Activated B cell treated with CpG ODN at 0.5 μM for 24 hours (primary cell): ENCODE measurements around the gene GPC1. TPM values are rescaled to one million over a fixed set of nuclear protein-coding genes. Genes with fewer than 3 reads are reported as not detected.

ENCODE experiments used
- ATAC-seq: fragments of 200-7000 bp; cut with Tn5 transposase; one replicate; pipeline ENCODE4 v1.10.0; 2021; ENCODE audit warnings: low read depth, mild to moderate bottlenecking, moderate library complexity
- CTCF ChIA-PET: fragments of 350-600 bp; sonication (Branson Sonifier 250); formaldehyde crosslinking; loops from one replicate; lab custom pipeline; 2021; ENCODE audit warnings: antibody characterized with exemption; lab: Charles Lee
- POLR2A ChIA-PET: fragments of 350-600 bp; sonication (Branson Sonifier 250); formaldehyde crosslinking; loops from one replicate; lab custom pipeline; 2021; ENCODE audit warnings: antibody characterized with exemption; lab: Charles Lee
- DNase-seq: peaks from one replicate; pipeline ENCODE4 v3.0.0; 2022
- H3K27ac Mint-ChIP-seq: one replicate; pipeline ENCODE4 v1.8.0; 2020; ENCODE audit warnings: mixed read lengths
- H3K27me3 Mint-ChIP-seq: one replicate; pipeline ENCODE4 v1.8.0; 2021; ENCODE audit warnings: mixed read lengths
- H3K36me3 Mint-ChIP-seq: one replicate; pipeline ENCODE4 v1.8.0; 2021; ENCODE audit warnings: low read depth, mixed read lengths
- H3K4me1 Mint-ChIP-seq: one replicate; pipeline ENCODE4 v1.8.0; 2021; ENCODE audit warnings: mixed read lengths
- H3K4me3 Mint-ChIP-seq: one replicate; pipeline ENCODE4 v1.8.0; 2020; ENCODE audit warnings: mild to moderate bottlenecking, mixed read lengths
- H3K9me3 Mint-ChIP-seq: one replicate; pipeline ENCODE4 v1.8.0; 2020; ENCODE audit warnings: mixed read lengths
- intact Hi-C: fragments of 100-400 bp; cut with micrococcal nuclease; formaldehyde crosslinking; loops from one replicate; pipeline ENCODE4 v1.15.1; 2024
- total RNA-seq: library from RNA; stranded (reverse); gene quantifications from 2 replicates; pipeline ENCODE4 v1.2.3, GENCODE V29; 2022
- TF ChIP-seq, protein P1 (sequence below): fragments of 200-600 bp; IDR thresholded peaks from one replicate; pipeline ENCODE4 v1.8.0; 2022; ENCODE audit warnings: antibody characterized with exemption, mild to moderate bottlenecking

Gene GPC1
- total RNA-seq, 1 donor from 2014 or later: 1.9 TPM

DNA sequence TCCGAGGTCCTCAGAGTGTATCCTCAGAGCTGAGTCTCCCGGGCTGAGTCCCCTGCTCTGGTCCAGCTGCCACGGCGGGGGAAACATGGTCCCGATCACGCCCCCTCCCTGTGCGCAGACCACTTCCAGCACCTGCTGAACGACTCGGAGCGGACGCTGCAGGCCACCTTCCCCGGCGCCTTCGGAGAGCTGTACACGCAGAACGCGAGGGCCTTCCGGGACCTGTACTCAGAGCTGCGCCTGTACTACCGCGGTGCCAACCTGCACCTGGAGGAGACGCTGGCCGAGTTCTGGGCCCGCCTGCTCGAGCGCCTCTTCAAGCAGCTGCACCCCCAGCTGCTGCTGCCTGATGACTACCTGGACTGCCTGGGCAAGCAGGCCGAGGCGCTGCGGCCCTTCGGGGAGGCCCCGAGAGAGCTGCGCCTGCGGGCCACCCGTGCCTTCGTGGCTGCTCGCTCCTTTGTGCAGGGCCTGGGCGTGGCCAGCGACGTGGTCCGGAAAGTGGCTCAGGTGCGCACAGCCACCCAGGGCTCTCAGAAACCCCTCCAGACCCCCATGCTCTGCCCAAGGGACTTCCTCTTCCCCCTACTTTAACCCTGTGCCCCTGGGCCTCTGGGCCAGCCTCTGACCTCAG, 26.7 kb downstream of the GPC1 start:
- no peak overlapping the region for H3K27ac Mint-ChIP-seq
- CTCF ChIA-PET: no interaction called here
- H3K36me3 Mint-ChIP-seq: no peaks in the 10 kb centered on the region
- H3K27me3 Mint-ChIP-seq: no peaks in the 10 kb centered on the region
- H3K4me3 Mint-ChIP-seq: no peak overlapping the region
- no peak for ATAC-seq
- no peaks in the 10 kb centered on the region for H3K4me1 Mint-ChIP-seq
- POLR2A ChIA-PET: no interaction called here
- TF ChIP-seq, protein P1, sequence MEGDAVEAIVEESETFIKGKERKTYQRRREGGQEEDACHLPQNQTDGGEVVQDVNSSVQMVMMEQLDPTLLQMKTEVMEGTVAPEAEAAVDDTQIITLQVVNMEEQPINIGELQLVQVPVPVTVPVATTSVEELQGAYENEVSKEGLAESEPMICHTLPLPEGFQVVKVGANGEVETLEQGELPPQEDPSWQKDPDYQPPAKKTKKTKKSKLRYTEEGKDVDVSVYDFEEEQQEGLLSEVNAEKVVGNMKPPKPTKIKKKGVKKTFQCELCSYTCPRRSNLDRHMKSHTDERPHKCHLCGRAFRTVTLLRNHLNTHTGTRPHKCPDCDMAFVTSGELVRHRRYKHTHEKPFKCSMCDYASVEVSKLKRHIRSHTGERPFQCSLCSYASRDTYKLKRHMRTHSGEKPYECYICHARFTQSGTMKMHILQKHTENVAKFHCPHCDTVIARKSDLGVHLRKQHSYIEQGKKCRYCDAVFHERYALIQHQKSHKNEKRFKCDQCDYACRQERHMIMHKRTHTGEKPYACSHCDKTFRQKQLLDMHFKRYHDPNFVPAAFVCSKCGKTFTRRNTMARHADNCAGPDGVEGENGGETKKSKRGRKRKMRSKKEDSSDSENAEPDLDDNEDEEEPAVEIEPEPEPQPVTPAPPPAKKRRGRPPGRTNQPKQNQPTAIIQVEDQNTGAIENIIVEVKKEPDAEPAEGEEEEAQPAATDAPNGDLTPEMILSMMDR: no peak
- peak; percentile 11 for DNase-seq
- intact Hi-C loops: no loop called here
- no peaks in the 10 kb centered on the region for H3K9me3 Mint-ChIP-seq

DNA sequence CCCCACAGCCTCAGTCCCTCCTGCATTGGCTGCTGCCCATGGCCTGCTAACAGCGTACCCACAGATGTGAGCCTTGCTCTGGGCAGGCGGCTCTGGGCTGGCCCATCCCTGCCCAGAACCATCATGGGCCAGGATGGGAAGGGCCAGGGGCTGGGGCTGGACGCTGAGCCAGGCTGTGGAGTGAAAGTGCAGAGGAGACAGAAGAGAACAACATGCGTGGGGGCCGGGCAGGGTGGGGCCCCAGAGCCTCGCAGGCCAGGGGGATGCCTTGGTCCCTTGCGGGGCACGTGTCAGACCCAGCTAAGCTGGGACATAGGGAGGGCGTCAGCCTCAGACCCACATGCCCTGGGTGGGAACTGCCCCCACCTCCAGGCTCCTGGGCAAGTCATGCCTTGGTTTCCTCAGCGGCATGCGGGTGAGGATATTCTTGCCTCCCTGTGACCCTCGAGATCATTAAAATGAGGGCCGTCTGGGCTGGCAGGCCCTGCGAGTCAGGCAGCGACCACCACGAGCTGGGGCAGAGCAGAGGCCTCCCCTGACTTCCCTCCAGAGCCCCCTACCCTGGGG, 27.3 kb downstream of the GPC1 start:
- ATAC-seq: no peak
- H3K36me3 Mint-ChIP-seq: no peaks in the 10 kb centered on the region

DNA sequence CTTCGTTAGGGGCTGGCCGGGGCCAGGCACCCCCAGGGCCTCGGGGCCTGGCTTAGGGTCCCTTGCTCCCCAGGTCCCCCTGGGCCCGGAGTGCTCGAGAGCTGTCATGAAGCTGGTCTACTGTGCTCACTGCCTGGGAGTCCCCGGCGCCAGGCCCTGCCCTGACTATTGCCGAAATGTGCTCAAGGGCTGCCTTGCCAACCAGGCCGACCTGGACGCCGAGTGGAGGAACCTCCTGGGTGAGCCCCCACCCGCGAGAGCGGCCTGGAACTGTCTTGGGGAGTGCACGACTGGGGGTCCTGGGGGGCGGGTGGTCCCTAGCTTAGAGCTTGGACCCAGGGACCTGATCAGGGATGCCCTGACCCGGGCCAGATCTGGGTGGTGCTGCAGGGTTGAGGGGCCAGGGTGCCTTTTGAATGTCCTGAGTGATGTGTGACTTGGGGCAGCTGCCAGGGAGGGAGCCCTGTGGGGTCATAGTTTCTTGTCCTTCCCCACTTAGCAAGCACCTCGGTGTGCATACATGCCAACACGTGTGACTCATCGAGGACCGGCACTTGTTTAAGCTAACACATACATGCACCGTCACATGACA, 27.9 kb downstream of the GPC1 start:
- TF ChIP-seq, protein P1: no peak
- DNase-seq: no peak
- H3K36me3 Mint-ChIP-seq: no peaks in the 10 kb centered on the region
- intact Hi-C loops: no loop called here
- POLR2A ChIA-PET: no interaction called here
- H3K27me3 Mint-ChIP-seq: no peaks in the 10 kb centered on the region
- no peak overlapping the region for H3K27ac Mint-ChIP-seq
- H3K9me3 Mint-ChIP-seq: no peaks in the 10 kb centered on the region
- H3K4me1 Mint-ChIP-seq: no peaks in the 10 kb centered on the region
- no peak overlapping the region for H3K4me3 Mint-ChIP-seq
- no peak for ATAC-seq
- CTCF ChIA-PET: no interaction called here

More for the DNA sequence above, 27.3 kb downstream of the GPC1 start:
- Mint-ChIP-seq H3K9me3 (no peaks in the 10 kb centered on the region), H3K27ac (no peak overlapping the region), H3K4me3 (no peak overlapping the region), H3K27me3 (no peaks in the 10 kb centered on the region), H3K4me1 (no peaks in the 10 kb centered on the region)
- DNase-seq: peak; percentile 10
- ChIA-PET POLR2A (no interaction called here), CTCF (no interaction called here)
- intact Hi-C loops: no loop called here
- TF ChIP-seq, protein P1: no peak

DNA sequence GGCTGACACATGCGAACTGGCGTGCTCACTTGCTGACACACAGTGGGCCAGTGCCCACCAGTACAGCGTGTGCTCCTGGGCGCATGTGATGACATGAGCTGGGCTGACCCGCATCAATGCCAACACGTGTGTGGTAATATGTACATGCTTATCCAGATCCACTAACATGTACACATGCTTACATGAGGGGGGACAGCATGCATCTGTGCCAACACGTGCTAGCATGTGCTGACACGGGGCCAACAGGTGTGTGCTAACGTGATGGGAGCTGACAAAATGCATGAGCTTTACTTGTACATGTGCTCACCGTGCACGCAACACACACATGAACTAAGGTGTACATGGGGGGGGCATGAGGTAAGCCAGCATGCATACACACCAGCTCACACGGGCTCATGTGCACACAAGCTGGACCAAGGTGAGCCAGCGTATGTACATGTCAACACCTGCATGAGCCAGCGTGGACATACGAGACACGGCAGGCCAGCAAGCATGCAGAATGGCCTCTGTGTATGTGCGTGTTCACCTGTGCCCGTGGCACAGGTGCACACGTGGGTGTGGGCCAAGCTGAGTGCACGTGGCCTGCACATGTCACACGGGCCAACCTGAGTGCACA, 28.5 kb downstream of the GPC1 start:
- ChIA-PET POLR2A (no interaction called here), CTCF (no interaction called here)
- Mint-ChIP-seq H3K27me3 (no peaks in the 10 kb centered on the region), H3K4me1 (no peaks in the 10 kb centered on the region), H3K9me3 (no peaks in the 10 kb centered on the region), H3K27ac (no peak overlapping the region), H3K36me3 (no peaks in the 10 kb centered on the region), H3K4me3 (no peak overlapping the region)
- DNase-seq (no peak), ATAC-seq (no peak)
- intact Hi-C loops: no loop called here
- TF ChIP-seq, protein P1: no peak

DNA sequence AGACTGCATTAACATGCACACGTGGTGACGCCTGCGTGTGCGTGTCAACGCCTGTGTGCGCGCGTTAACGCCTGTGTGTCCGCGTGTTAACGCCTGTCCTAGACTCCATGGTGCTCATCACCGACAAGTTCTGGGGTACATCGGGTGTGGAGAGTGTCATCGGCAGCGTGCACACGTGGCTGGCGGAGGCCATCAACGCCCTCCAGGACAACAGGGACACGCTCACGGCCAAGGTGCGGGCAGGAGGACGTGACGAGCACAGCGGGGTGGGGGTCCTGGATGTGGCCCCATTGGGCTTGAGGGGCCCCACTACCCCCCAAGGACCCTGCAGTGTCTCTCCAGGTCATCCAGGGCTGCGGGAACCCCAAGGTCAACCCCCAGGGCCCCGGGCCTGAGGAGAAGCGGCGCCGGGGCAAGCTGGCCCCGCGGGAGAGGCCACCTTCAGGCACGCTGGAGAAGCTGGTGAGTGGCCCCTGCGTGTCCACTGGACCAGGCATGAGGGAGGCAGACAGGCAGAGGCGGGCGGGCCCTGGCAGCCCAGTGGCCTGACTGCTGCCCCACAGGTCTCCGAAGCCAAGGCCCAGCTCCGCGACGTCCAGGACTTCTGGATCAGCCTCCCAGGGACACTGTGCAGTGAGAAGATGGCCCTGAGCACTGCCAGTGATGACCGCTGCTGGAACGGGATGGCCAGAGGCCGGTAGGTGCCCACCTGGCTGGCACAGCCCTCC, 29.2 kb downstream of the GPC1 start:
- DNase-seq (no peak), ATAC-seq (no peak)
- CTCF ChIA-PET: no interaction called here
- Mint-ChIP-seq H3K4me3 (no peak overlapping the region), H3K36me3 (no peaks in the 10 kb centered on the region), H3K9me3 (no peaks in the 10 kb centered on the region), H3K27me3 (no peaks in the 10 kb centered on the region), H3K27ac (no peak overlapping the region), H3K4me1 (no peaks in the 10 kb centered on the region)
- POLR2A ChIA-PET: no interaction called here
- intact Hi-C loops: no loop called here
- TF ChIP-seq, protein P1: no peak
